Left cardiac atrium (tissue), 4 donors: ENCODE measurements around the gene VAC14. TPM values are rescaled to one million over a fixed set of nuclear protein-coding genes. Genes with fewer than 3 reads are reported as not detected.

Experiments used
- ATAC-seq, 2 donors: fragments of 200-7000 bp; cut with Tn5 transposase; one replicate each; pipeline ENCODE4 v1.9.1; 2020; ENCODE audit warnings: mild to moderate bottlenecking in 2 of 2, moderate library complexity in 2 of 2
- DNase-seq: peaks from one replicate; pipeline ENCODE4 v3.0.0-alpha.2; 2020
- intact Hi-C, 2 donors: fragments of 100-400 bp; cut with DNase I; formaldehyde crosslinking; loops; one replicate each; pipeline versions ENCODE4 v1.14.1 to v1.15.1; 2022 to 2023
- total RNA-seq, 2 donors: library from RNA; stranded (reverse); fragmentation: NEBNext Ultra II Directional; extraction: Animal tissue kit (Norgen Biotek cat#: 25700); gene quantifications; one replicate each; pipeline ENCODE4 v1.2.1, GENCODE V29; 2021
- donor health status: DM: no; HTN: yes; CAD: no.
- donor health status: DM: no; HTN: yes; CAD: no; lungs with severe emphysema.
- donor health status: DM: yes; HTN: yes; CAD: no.
- donor health status: Dilated cardiomyopathy.

VAC14 gene
- total RNA-seq, 2 donors from 2014 or later, result 19.4 to 20.2 TPM

DNA sequence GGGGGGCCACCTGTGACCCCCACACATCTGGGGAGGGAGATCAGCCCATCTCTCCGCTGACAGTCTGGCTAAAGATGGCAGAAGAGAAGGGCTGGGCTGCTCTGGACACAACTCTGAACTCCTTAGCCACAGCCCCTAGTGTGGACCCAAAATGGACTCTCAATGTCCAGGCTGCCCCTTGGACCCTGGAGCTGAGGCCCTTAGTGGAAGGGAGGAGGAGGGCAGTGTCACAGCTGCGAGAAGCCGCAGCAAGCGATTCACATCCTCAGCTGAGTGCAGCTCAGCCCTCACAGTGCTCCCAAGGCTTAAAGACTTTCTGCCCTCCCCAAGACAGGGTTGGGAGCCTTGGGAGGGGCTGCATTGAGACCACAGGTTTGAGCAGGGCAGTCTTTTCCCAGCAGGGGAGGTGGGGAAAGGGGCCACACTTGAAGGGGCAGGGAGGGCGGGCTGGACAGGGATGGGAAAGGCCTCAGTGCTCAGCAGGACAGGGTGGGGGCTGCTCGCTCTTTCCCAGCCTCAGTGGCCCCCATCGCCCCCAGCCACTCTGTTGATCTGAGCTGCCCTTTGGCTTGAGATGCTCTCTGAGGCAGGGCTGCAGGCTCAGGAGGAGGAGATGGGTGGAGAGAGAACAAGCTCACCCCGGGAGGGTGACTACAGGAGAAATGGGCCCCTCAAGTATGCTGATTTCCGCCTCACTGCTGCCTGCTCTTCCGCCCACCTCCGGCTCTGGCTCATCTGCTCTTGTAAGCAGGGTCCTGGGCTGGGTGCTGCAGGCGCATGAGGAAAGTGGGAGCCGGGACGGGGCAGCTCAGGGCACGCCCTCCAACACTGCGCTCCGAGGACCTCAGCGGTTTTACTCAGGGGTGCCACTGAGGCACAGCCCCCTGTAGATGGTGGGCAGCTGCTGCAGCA lies 64.2 kb downstream of the VAC14 start:
- ATAC-seq, result no peak
- intact Hi-C loops, result loop anchor here in 1 of 2 donors (5.0 kb wide), 1 partner anchor 34 kb away; no protein-coding TSS in a partner anchor
- DNase-seq, result no peak

DNA sequence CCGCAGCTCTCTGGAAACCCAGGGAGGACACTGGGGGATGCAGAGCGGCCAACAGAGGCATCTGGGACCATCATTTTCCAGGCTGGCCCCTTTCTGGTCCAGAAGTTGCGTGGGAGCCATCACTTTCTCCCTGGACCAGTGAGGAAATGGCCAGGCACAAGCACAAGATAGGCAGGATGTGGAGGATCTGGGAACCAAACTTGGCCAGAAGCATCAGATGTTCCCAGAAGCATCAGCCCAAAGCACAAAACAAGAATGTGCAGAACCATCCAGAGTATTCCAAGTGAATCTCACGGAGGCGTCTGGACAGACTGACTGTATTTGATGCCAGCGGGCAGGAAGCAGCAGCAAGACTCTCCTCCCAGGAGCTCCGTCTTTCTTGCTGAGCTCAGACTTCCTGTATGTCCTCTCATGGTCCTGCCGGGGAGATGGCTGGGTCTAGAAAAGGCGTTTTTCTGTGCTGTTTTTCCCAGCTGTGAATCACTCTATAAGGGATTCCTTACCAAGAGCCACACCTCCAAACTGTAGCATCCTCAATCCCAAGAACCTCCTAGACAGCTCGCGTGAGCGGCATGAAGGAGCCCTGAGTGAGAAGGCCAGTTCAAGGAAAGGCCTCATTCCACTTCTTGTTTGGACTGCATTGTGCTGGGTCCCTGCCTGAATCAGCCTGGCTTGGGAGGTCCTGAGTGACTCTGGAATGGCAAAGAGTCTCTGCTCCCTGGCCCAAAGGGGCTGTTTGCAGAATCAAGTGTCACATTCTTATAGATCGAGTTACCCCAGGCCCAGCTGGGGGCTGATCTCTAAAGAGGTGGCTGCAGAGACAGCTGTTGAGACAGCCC lies 65.6 kb downstream of the VAC14 start:
- intact Hi-C loops, result loop anchor here in 1 of 2 donors (5.0 kb wide), 1 partner anchor 33 kb away; no protein-coding TSS in a partner anchor
- ATAC-seq (peak; percentile 15 to 33), DNase-seq (no peak)

- no peak for DNase-seq
- no peak for ATAC-seq
- intact Hi-C loops, result loop anchor here in 1 of 2 donors (5.0 kb wide), 1 partner anchor 32 kb away; no protein-coding TSS in a partner anchor
Observed at GRCh38 chr16:70734522-70735095, 66.3 kb downstream of the VAC14 start.

DNA sequence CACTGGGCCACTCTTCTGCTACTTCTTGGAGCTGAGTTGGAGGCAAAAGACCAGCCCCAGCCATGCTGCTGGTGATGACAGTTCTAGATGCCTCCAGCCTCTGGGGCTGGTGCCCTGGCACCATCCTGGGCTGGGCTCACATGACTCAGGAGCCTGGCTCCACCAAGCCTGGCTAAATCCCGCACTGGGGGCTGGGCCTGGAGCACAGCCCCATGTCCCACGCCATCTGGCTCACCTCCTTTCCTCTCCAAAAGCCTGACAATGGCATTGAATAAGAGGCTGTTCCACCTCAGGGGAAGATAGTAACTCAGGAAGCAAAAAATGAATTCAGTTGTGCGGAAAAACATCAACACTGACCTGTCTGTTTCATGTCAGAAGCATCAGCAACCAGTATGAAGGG lies 70.0 kb downstream of the VAC14 start:
- intact Hi-C loops, result no loop called here
- DNase-seq (peak; percentile 45), ATAC-seq (peak; percentile 68 to 75)

GRCh38 chr16:70730031-70730430 lies 70.9 kb downstream of the VAC14 start:
- intact Hi-C loops, result no loop called here
- no peak for DNase-seq
- ATAC-seq, result no peak

DNA sequence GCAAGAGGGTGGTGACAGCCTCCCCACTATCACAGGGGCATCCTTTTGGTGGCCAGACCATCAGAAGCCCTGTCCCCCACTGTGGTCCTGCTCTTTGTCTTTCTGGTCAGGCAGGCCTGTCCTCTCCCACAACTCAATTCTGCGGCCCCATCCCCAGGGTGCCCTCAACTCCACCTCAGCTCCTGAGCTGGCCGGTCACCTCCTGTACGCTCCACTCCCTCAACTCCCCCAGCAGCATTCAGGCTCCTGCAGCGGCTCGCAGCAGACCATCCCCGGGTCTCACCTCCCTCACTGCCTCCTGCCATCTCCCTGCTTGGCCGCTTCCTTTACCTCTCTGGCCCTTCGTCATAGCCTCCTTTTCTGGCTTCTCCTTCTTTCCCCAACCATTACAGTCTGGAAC lies 71.7 kb downstream of the VAC14 start:
- no peak for ATAC-seq
- DNase-seq, result no peak
- intact Hi-C loops, result no loop called here

- intact Hi-C loops, result no loop called here
- ATAC-seq (no peak), DNase-seq (no peak)
Observed at GRCh38 chr16:70728150-70728549, 72.8 kb downstream of the VAC14 start.

- ATAC-seq, result peak; percentile 26 to 36
- no peak for DNase-seq
- intact Hi-C loops, result no loop called here
Observed at GRCh38 chr16:70726892-70727361, 74.0 kb downstream of the VAC14 start.

GRCh38 chr16:70725912-70726828 lies 74.8 kb downstream of the VAC14 start:
- intact Hi-C loops, result no loop called here
- ATAC-seq, result peak; percentile 77 to 79
- DNase-seq, result peak; percentile 62

DNA sequence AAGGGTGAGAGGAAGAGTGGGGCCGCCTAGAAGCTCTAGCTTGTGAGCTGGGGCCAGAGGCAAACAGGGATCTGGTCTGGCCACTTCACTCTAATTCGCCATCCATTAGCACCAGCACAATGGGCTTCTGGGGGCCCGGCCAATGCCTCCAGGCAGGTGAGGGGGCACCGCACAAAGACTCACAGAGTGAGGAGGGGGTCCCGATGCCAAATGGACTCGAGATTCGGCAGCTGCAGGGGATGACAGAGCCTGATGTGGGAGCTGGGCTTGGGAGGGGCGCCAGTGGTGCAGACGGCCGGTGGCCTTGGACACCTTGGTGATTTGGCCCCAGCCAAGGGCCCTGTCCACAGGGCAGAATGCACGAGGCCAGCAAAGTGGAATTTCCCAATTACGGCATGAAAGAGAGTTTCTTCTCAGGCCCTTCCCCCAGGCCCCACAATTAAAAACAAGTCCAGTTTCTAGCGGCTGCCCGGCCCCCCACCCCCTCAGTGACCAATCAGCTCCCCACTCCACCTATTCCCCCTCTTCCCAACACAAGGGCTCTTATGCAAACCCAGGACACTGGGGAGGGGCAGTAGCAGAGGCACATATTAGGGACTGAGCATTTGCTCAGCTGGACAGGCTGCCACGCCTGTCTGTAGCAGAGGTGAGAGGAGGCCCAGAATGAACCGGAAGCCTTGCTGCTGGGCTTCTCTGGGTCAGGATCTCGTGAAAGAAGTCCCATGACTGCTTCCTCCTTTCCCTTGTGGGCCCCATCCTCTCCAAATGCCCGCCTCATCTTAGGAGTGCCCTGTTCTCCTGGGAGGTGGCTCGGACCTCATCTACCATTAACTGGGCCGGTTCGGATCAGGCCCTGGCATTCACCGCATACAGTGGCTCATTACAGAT lies 75.7 kb downstream of the VAC14 start:
- ATAC-seq (peak; percentile 61 to 73), DNase-seq (no peak)
- intact Hi-C loops, result no loop called here

DNA sequence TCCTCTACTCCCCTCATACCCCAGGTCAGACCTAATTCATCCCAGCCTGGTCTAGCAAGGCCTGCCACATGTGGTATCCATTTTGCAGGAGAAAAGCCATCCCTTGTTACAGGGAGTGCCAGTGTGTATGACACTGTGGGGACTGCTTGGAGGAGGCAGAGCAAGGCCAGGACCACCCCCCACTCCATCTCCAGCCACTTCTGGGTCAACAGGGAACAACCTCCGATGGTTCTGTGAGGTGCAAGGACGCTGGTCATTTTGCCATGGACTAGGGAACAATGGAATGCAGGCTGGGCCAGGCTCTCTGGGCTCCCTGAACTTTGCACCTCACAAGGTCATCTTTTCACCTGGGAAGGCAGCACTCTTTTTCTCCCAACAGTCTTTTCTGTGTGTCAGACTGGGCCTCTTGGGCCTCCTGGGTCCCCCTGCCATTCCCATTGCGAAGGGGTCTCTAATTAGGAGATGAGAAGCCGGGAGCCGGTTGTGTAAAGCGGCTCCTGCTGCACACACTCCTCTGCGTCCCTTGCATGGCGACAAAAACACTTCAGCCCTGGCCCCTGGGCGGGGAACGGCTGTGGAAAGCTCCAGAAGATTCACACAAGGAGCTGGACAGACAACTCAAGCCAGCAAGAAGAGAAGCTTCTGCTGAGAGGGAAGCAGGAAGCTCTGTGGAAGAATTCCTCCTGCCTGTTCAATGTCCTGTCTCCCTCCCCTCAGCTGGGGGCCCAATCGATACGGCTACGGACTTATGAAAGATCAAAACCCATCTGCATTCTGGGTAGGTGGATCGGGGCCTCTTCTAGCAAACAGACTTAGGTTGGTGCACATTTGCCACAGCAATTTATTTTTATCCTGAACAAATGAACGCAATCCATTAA lies 76.6 kb downstream of the VAC14 start:
- ATAC-seq (no peak), DNase-seq (no peak)
- intact Hi-C loops, result no loop called here

- ATAC-seq, result no peak
Observed at GRCh38 chr16:70723740-70724145, 77.2 kb downstream of the VAC14 start.

GRCh38 chr16:70721202-70721963 lies 79.6 kb downstream of the VAC14 start:
- no peak for ATAC-seq

More at GRCh38 chr16:70723740-70724145, 77.2 kb downstream of the VAC14 start:
- DNase-seq, result no peak
- intact Hi-C loops, result no loop called here

DNA sequence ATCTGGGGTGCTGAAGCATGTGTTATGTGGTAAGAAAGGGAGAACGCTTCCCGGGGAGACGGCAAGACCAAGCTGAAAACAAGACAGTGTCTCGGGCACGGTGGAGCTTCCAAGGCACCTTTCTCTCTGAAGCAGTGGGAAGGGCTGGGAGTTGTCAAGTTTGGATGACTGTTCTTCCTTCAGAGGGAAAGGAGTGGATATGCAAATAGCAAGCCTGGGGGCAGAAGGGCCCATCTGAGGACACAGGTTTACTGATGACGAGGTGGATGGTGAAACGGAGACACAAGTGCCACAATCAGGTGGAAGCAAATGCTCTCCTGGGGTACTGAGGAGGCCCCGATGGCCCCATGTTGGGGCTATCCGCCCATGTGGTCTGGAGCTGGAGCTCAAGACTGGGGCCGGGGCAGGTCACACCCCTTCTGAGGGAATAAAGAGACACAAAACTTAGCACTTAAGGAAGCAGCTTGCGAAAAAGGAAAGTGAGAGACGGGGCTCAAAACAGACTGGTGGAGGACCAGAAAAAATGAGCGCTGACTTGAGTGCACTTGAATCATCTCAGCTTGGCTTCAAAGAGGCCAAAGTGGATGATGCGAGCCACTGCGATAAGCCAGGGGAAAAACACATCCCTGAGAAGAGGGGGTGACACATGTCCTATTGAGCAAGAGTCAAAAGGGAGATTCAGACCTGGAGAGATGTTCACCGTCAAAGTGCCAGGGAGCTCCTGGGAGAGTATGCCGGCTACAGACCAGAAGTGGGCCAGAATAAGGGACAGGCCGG lies 80.3 kb downstream of the VAC14 start:
- DNase-seq (no peak), ATAC-seq (no peak)
- intact Hi-C loops, result no loop called here

More at GRCh38 chr16:70721202-70721963, 79.6 kb downstream of the VAC14 start:
- no peak for DNase-seq
- intact Hi-C loops, result no loop called here

- no peak for DNase-seq
- intact Hi-C loops, result no loop called here
- no peak for ATAC-seq
Observed at GRCh38 chr16:70717065-70717464, 83.9 kb downstream of the VAC14 start.
